HG02943 (cell line): ENCODE measurements around the gene PPP3CA.
"Not testable (repeated sequence)": the region's sequence is repeated elsewhere in the genome, so short reads cannot be mapped to it uniquely, and the experiment has no call there.

Experiments
- ATAC-seq: cut with Tn5 transposase; IDR thresholded peaks from one replicate; pipeline ENCODE4 v1.9.1; 2021; ENCODE audit warnings: mild to moderate bottlenecking, low read depth, moderate library complexity; ENCODE audit not compliant: unreplicated experiment

PPP3CA gene

GRCh38 chr4:101184668-101185067 lies 162.7 kb downstream of the PPP3CA start:
- ATAC-seq: no peak

- ATAC-seq: no peak
These were observed 163.5 kb downstream of the PPP3CA start for GRCh38 chr4:101183666-101184373.

- ATAC-seq: no peak
These were observed 164.1 kb downstream of the PPP3CA start for GRCh38 chr4:101183221-101183620.

- ATAC-seq: not testable (repeated sequence)
These were observed 164.6 kb downstream of the PPP3CA start for GRCh38 chr4:101182688-101183087.

- no peak for ATAC-seq
These were observed 168.6 kb downstream of the PPP3CA start for GRCh38 chr4:101178731-101179130.

GRCh38 chr4:101177154-101177553 lies 170.2 kb downstream of the PPP3CA start:
- ATAC-seq: no peak

GRCh38 chr4:101175896-101176676 lies 171.2 kb downstream of the PPP3CA start:
- ATAC-seq: no peak

GRCh38 chr4:101174679-101175345 lies 172.5 kb downstream of the PPP3CA start:
- no peak for ATAC-seq

GRCh38 chr4:101172369-101172768 lies 175.0 kb downstream of the PPP3CA start:
- no peak for ATAC-seq

GRCh38 chr4:101171747-101172146 lies 175.6 kb downstream of the PPP3CA start:
- ATAC-seq: no peak

GRCh38 chr4:101169044-101170014 lies 178.0 kb downstream of the PPP3CA start:
- peak; percentile 99 for ATAC-seq

GRCh38 chr4:101163936-101164335 lies 183.4 kb downstream of the PPP3CA start:
- ATAC-seq: no peak

- no peak for ATAC-seq
These were observed 184.3 kb downstream of the PPP3CA start for GRCh38 chr4:101162990-101163380.

GRCh38 chr4:101160792-101161592 lies 186.3 kb downstream of the PPP3CA start:
- ATAC-seq: no peak

- ATAC-seq: no peak
These were observed 188.8 kb downstream of the PPP3CA start for GRCh38 chr4:101158507-101158906.

GRCh38 chr4:101158134-101158482 lies 189.2 kb downstream of the PPP3CA start:
- no peak for ATAC-seq

- no peak for ATAC-seq
These were observed 189.8 kb downstream of the PPP3CA start for GRCh38 chr4:101157415-101158133.

GRCh38 chr4:101156619-101157310 lies 190.6 kb downstream of the PPP3CA start:
- ATAC-seq: no peak
